Suppressor macrophage (primary cell): ENCODE data around the gene SEMA4A.
"Not testable (repeated sequence)": the region's sequence is repeated elsewhere in the genome, so short reads cannot be mapped to it uniquely, and the experiment has no call there.

ENCODE experiments used
- DNase-seq, 4 experiments: peaks; one replicate each; pipeline ENCODE4 v3.0.0-alpha.2; 2020 to 2022

The SEMA4A gene

GRCh38 chr1:156119503-156120209, 33.7 kb upstream of the SEMA4A start:
- peak; percentile 86 to 94 (median 92) for DNase-seq

- DNase-seq, result no peak
These were observed 33.1 kb upstream of the SEMA4A start for GRCh38 chr1:156120318-156120717.

DNA sequence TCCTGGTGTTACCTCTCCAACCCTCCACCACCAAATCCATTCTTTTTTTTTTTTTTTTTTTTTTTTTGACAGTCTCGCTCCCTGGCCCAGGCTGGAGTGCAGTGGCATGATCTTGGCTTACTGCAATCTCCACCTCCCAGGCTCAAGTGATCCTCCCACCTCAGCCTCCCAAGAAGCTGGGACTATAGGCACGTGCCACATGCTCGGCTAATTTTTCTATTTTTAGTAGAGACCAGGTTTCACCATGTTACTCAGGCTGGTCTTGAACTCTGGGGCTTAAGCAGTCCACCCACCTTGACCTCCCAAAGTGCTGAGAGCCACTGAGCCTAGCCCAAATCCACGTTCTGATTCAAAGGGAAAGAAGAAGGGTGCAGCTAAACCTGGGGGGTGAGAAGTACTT, 32.4 kb upstream of the SEMA4A start:
- peak in 1 of 4 experiments; percentile 28 for DNase-seq

DNA sequence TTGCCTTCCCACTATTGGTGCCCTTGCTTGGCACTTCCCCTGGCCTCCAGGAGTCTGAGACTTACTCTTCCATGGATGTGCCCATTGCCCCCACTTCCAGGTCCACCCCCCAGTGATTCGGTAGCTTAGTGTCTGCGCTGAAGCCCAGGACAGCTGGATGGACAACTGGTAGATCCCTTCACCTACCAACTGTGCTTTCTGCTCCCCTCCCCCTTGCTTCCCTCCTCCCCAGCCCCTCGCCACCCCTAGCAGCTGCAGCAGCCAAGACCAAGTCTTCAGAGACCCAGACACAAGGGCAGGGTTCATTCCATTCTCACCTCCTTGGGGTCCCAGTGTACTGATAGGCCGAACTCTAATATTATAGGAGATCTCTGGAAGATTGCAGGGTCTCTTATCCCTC, 31.9 kb upstream of the SEMA4A start:
- DNase-seq, result no peak

DNA sequence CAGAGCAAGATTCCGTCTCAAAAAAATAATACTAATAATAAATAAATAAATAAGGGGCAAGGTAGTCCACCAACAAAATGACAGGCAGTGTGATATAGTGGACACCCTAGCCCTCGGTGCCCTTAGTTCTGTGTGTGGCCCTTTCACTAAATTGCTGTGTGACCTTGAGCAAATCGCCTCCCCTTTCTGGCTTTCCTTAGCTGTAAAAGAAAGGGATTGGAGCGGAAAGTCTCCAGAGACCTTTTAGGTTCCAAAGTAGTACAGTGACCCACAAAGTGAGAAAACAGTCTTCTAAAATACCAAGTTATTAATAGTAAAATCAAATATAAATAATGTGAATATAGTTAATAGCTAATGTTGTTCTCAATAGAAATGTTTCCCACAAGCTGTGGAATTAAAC, 31.3 kb upstream of the SEMA4A start:
- no peak for DNase-seq

DNA sequence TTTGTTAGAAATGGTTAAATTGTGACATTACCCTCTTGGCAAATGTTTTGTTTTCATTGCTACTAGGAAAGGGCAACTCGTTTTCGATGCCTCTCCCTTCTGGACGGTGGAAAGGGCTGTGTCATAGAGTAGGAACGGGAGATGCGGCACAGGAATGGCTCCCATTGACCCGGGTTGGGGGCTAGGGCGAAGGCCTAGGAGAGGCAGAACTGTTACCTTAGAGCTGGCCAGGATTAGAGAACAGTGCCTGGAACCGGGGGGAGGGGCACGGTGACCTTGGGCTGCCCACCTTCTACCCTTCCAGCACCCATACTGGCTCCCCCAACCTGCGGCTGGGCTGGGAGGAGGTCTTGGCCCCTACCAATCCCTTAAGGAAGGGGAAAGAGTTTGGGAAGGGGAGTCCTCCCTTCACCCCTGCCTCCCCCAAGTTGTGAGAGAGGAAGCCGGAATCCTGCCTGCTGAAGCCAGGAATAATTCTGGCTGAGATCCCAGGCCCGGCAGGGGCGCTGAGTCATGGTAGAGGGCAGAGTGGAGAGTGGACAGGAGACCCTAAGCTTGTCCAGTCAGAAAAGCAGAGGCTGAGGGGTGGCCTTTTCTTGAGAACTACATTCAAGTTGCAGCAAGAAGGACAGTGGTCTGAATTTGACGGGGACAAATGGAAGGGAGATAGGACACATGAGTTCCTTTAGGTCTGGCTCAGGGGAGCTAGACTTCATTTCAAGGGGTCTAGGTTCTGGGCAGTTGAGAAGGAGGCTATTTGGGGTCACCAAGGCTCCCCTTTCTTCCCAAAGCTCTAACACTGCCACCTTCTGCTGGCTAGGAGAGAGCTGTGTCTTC, 30.6 kb upstream of the SEMA4A start:
- peak; percentile 44 to 72 (median 56) for DNase-seq

DNA sequence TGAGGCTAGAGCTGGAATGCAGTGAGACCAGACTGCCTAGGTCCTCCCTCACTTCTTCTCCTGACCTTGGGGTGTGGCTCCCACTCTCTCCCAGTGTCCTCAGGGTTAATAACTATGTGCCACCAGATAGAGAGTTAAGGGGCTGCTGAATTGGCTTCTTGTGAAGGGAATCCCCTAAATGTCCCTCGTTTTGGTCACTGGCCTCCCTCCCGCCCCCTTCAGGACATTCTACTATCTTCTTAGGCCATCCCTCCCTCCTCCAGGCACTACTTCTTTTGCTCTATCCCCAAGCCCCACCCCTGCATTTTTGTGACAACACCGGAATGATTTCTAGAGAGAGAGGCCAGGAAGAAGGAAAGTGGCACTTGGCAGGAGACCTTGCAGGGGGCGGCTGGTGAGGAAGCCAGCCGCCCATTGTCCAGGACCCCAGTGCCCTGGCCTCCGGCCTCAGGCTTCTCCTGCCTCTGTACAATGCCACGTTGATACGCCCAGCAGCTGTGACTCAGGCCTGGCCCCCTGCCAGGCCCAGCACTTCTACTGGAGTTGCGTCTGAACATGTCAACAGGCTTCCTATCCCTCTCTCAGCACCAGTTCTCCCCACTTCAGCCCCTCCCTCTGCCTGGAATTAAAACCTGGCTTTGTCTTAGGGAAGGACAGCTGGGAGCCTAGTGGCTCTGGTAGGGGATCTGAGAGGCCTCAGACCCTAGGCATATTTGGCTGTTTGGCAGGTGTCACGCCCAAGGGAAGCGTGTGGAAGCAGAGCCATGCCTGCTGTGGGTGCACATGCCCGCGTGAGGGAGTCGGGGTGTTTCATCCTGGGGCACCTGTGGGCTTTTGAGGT, 29.8 kb upstream of the SEMA4A start:
- DNase-seq, result peak; percentile 96 to 97 (median 96)

GRCh38 chr1:156124557-156125483, 28.6 kb upstream of the SEMA4A start:
- DNase-seq, result peak in 3 of 4 experiments; percentile 68 to 78 (median 74)

DNA sequence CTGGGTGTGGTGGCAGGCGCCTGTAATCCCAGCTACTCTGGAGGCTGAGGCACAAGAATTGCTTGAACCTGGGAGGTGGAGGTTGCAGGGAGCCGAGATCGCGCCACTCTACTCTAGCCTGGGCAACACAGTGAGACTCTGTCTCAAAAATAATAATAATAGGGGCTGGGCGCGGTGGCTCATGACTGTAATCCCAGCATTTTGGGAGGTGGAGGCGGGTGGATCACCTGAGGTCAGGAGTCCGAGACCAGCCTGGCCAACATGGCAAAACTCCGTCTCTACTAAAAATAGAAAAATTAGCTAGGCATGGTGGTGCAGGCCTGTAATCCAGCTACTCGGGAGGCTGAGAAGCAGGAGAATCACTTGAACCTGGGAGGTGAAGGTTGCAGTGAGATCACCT, 27.8 kb upstream of the SEMA4A start:
- not testable (repeated sequence) for DNase-seq

- DNase-seq, result peak; percentile 97 to 99 (median 98)
These were observed 27.2 kb upstream of the SEMA4A start for GRCh38 chr1:156126043-156126629.

GRCh38 chr1:156126630-156127534, 26.5 kb upstream of the SEMA4A start:
- peak; percentile 91 to 97 (median 93) for DNase-seq

GRCh38 chr1:156128308-156128653, 25.1 kb upstream of the SEMA4A start:
- DNase-seq, result no peak

DNA sequence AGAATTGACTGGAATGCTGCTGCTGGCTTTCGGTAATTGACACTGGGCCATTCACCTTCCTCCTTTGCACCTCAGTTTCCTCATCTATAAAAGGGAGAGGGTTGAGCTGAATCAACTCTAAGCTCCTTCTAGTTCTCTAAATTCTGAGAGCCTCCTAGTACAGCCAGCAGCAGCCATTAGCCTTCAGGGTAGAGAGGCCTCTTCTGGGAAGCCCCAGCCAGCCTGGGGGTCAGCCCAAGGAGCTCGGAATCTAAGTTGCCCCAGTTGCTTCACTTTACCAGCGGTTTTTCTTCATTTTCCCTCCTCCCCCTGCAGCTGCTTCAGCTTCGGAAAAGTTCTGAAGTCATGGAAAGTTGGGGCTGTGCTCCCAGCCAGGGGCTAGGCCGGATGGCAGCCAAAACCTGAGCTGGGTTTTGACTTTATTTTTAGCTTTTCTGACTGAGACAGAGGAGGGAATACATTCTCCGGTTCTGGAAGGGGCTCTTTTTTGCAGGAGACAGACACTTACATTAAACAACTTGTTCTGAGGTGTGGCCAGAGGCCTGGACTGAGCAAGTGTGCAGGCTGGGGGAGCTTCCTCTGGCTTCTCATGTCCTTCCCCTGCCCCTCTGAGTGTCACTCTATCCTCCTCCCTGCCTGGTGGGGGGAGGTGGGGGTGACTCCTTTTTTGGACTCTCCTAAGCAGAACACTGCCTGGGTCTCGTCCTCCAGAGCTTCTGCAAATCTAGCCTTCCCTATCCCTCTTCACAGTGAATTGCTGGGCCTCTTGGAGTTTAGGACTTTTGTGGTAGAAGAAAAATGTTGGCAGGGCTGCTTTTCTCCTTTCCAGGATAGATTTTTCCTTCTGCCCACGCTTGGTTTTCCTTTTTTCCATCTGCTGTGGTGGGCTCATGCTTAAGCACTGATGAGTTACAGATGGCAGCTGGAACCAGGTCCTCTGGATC, 24.5 kb upstream of the SEMA4A start:
- peak; percentile 55 to 74 (median 66) for DNase-seq

- peak; percentile 79 to 86 (median 84) for DNase-seq
These were observed 23.5 kb upstream of the SEMA4A start for GRCh38 chr1:156129687-156130577.

- DNase-seq, result no peak
These were observed 22.8 kb upstream of the SEMA4A start for GRCh38 chr1:156130578-156130942.

DNA sequence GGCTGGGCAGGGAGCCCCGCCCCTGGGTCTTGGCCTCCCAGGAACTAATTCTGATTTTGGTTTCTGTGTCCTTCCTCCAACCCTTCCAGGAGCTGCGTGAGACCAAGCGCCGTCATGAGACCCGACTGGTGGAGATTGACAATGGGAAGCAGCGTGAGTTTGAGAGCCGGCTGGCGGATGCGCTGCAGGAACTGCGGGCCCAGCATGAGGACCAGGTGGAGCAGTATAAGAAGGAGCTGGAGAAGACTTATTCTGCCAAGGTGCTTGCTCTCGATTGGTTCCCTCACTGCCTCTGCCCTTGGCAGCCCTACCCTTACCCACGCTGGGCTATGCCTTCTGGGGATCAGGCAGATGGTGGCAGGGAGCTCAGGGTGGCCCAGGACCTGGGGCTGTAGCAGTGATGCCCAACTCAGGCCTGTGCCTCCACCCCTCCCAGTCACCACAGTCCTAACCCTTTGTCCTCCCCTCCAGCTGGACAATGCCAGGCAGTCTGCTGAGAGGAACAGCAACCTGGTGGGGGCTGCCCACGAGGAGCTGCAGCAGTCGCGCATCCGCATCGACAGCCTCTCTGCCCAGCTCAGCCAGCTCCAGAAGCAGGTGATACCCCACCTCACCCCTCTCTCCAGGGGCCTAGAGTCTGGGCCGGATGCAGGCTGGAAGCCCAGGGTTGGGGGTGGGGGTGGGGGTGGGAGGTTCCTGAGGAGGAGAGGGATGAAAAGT, 18.5 kb upstream of the SEMA4A start:
- no peak for DNase-seq
